GM12892 (cell line): Measurements from ENCODE around the gene KISS1R.

Experiments used
- POLR2A ChIP-seq: IDR thresholded peaks from 2 replicates; pipeline ENCODE4 v1.6.1; 2011; ENCODE audit warnings: low read depth, low read length, control low read depth
- POLR2AphosphoS5 ChIP-seq: IDR thresholded peaks from 2 replicates; pipeline ENCODE4 v1.6.1; 2011; ENCODE audit warnings: low read depth, low read length, control low read depth
- TAF1 ChIP-seq: IDR thresholded peaks from 2 replicates; pipeline ENCODE4 v1.6.1; 2011; ENCODE audit warnings: low read depth, mild to moderate bottlenecking, control low read depth, low read length, borderline replicate concordance

GRCh38 chr19:900043-900301 lies 17.2 kb upstream of the KISS1R start:
- TF ChIP-seq POLR2AphosphoS5 (no peak), POLR2A (no peak), TAF1 (no peak)
